NCI-H146 treated with DMSO at 0.1 percent for 48 hours (cell line): Measurements from ENCODE around the gene LRRC23.

Experiments
- DNase-seq: peaks from one replicate; lab custom pipeline; 2025; ENCODE audit not compliant: unreplicated experiment; lab: John Stamatoyannopoulos, UW

The LRRC23 gene

GRCh38 chr12:6955108-6956020, 50.7 kb downstream of the LRRC23 start:
- DNase-seq = no peak

- DNase-seq = no peak
Measured at GRCh38 chr12:6956021-6956727, 51.6 kb downstream of the LRRC23 start.

GRCh38 chr12:6957151-6957701, 52.6 kb downstream of the LRRC23 start:
- DNase-seq = no peak

GRCh38 chr12:6957741-6958608, 53.4 kb downstream of the LRRC23 start:
- DNase-seq = no peak

GRCh38 chr12:6958609-6959057, 54.0 kb downstream of the LRRC23 start:
- DNase-seq = no peak

- no peak for DNase-seq
Measured at GRCh38 chr12:6959058-6959804, 54.6 kb downstream of the LRRC23 start.

- no peak for DNase-seq
Measured at GRCh38 chr12:6959805-6960592, 55.4 kb downstream of the LRRC23 start.

- peak; percentile 57 for DNase-seq
Measured at GRCh38 chr12:6960593-6961277, 56.1 kb downstream of the LRRC23 start.

GRCh38 chr12:6961278-6961694, 56.7 kb downstream of the LRRC23 start:
- DNase-seq = peak; percentile 72

GRCh38 chr12:6961695-6962284, 57.2 kb downstream of the LRRC23 start:
- no peak for DNase-seq

GRCh38 chr12:6962285-6963015, 57.8 kb downstream of the LRRC23 start:
- peak; percentile 100 for DNase-seq

GRCh38 chr12:6963016-6963731, 58.6 kb downstream of the LRRC23 start:
- DNase-seq = peak; percentile 98
